ENCODE results near the gene MTA3.

GRCh38 chr2:42663106-42663780, 94.8 kb downstream of the MTA3 start:
- no peak for TF ChIP-seq POLR2AphosphoS5 (IDR thresholded peaks at IDR 0.05; ENCODE audit: low read depth, low read length)
- no peak for TF ChIP-seq POLR2A (IDR thresholded peaks at IDR 0.05; ENCODE audit: low read depth, low read length)
- TF ChIP-seq TAF1 (IDR thresholded peaks at IDR 0.05; ENCODE audit: borderline replicate concordance, low read depth, low read length), result no peak
